ENCODE results near the gene MRFAP1L1. TPM values are rescaled to one million over a fixed set of nuclear protein-coding genes. Genes with fewer than 3 reads are reported as not detected.

Gene MRFAP1L1
- total RNA-seq, 1 experiment from 2014 or later: 57.7 TPM

DNA sequence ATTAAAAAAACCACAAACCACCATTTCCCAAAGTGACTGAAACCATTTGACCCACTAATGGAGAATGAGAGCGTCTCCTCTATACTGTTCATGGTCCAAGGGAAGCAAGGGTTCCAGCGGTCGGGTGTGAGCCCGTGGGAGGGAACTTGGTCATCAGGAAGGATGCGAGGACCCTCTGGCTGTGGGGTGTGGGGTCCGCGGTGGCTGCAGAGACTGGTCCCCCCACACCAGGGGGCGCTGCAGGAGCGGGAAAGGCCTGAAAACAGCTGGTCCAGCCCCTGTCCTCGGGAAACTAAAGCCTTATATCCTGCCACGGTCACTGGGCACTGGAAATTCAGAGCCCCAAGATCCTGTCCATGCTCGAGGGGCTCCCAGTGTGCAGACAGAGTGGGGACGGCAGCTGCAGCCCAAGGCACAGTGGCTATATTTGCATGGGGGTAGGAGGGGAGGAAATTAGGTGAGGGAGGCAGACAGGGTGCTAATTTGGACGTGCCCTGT is 10.6 kb upstream of the MRFAP1L1 start:
- no peak overlapping the region for H3K14ac ChIP-seq (ENCODE audit: insufficient read depth, low read length)
- peaks cover 9% of the 10 kb centered on the region for H3K23me2 ChIP-seq (ENCODE audit: insufficient read length, low read depth, low read length, poor library complexity, severe bottlenecking)
- Mint-ChIP-seq H3K4me1 (peaks cover 9 to 23% of the 10 kb centered on the region in 2 experiments), H3K27ac (peak overlapping the region in 1 of 3 experiments; percentile 66; a peak in 1 of 7 replicates), H3K36me3 (ENCODE audit: insufficient read depth in 1 of 3, low read depth in 3 of 3) (peaks cover 2 to 3% (median 3%) of the 10 kb centered on the region in 3 experiments; a peak in 3 of 7 replicates), H3K9me3 (peaks cover 2 to 3% of the 10 kb centered on the region in 2 experiments; a peak in 2 of 5 replicates), H3K27me3 (ENCODE audit: low read depth) (peaks cover 4% of the 10 kb centered on the region), H3K4me3 (no peak overlapping the region; a peak in 1 of 5 replicates)
- no peak overlapping the region for H3K56ac ChIP-seq (ENCODE audit: insufficient read length, low read depth, low read length)
- H3K4ac ChIP-seq (ENCODE audit: low read depth, low read length): no peak overlapping the region
- H2BK120ac ChIP-seq (ENCODE audit: low read depth, low read length, poor library complexity, severe bottlenecking): no peak overlapping the region
- no peak overlapping the region for H4K8ac ChIP-seq (replicated peaks; ENCODE audit: insufficient read length, low read depth, low read length)
- TF ChIP-seq, protein P1, sequence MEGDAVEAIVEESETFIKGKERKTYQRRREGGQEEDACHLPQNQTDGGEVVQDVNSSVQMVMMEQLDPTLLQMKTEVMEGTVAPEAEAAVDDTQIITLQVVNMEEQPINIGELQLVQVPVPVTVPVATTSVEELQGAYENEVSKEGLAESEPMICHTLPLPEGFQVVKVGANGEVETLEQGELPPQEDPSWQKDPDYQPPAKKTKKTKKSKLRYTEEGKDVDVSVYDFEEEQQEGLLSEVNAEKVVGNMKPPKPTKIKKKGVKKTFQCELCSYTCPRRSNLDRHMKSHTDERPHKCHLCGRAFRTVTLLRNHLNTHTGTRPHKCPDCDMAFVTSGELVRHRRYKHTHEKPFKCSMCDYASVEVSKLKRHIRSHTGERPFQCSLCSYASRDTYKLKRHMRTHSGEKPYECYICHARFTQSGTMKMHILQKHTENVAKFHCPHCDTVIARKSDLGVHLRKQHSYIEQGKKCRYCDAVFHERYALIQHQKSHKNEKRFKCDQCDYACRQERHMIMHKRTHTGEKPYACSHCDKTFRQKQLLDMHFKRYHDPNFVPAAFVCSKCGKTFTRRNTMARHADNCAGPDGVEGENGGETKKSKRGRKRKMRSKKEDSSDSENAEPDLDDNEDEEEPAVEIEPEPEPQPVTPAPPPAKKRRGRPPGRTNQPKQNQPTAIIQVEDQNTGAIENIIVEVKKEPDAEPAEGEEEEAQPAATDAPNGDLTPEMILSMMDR (conservative IDR thresholded peaks at IDR 0.05): peak; percentile 99
- H3T11ph ChIP-seq (ENCODE audit: low read length): no peak overlapping the region
- H4K5ac ChIP-seq (ENCODE audit: insufficient read length, low read depth, low read length): no peak overlapping the region
- H3K9ac ChIP-seq (ENCODE audit: extremely low read depth, insufficient read length, low read length): no peak overlapping the region
- no peak overlapping the region for H3K23ac ChIP-seq (ENCODE audit: insufficient read length, low read depth, low read length)
- peaks cover 8% of the 10 kb centered on the region; the same call in 1 of the 2 replicates for H3K79me2 ChIP-seq (ENCODE audit: insufficient read depth, low read length)
- H2BK5ac ChIP-seq (ENCODE audit: insufficient read length, low read length): no peak overlapping the region
- no peaks in the 10 kb centered on the region for H4K20me1 ChIP-seq (ENCODE audit: control insufficient read depth, insufficient read depth, insufficient read length)
- peak overlapping the region; percentile 6 for H3K4me2 ChIP-seq (ENCODE audit: insufficient read depth, insufficient read length, low read length)
- no peak overlapping the region for H3K27ac ChIP-seq (ENCODE audit: insufficient read length, low read depth, low read length)
- no peak overlapping the region for H2BK20ac ChIP-seq (ENCODE audit: low read depth, low read length, poor library complexity, severe bottlenecking)
- no peak overlapping the region for H2AK5ac ChIP-seq (ENCODE audit: insufficient read length, low read length)
- H3K18ac ChIP-seq (ENCODE audit: insufficient read length, low read depth, low read length): no peak overlapping the region
- no CpG with 5 or more reads among the region's 14 CpGs for WGBS (ENCODE audit: extremely low coverage, insufficient read length, low lambda C conversion rate)
- H2BK15ac ChIP-seq (ENCODE audit: low read depth, low read length): no peak overlapping the region
- H3K27me3 ChIP-seq (ENCODE audit: insufficient read depth, low read length): no peaks in the 10 kb centered on the region
- no peak overlapping the region for H2AFZ ChIP-seq (ENCODE audit: low read length)
- no peaks in the 10 kb centered on the region for H3K79me1 ChIP-seq (ENCODE audit: insufficient read depth, low read depth, low read length, poor library complexity, severe bottlenecking)
- peaks cover 2% of the 10 kb centered on the region; the same call in 1 of the 2 replicates for H3K4me1 ChIP-seq (ENCODE audit: insufficient read depth, low read length)
- H3K9me3 ChIP-seq (ENCODE audit: control insufficient read depth, low read depth, low read length): no peaks in the 10 kb centered on the region
- no peak overlapping the region for H2BK12ac ChIP-seq (ENCODE audit: insufficient read length, low read depth, low read length)
- H4K91ac ChIP-seq (ENCODE audit: insufficient read length, low read depth, low read length): no peak overlapping the region
- peak; percentile 85 for DNase-seq
